Subcutaneous adipose tissue (tissue), 4 donors: ENCODE data around the gene AP3B1. TPM values are rescaled to one million over a fixed set of nuclear protein-coding genes. Genes with fewer than 3 reads are reported as not detected.

Experiments
- CTCF ChIP-seq: fragments of 450-650 bp; IDR thresholded peaks from one replicate; pipeline ENCODE4 v1.5.1; 2016; ENCODE audit warnings: low read depth, mild to moderate bottlenecking, control low read depth, antibody characterized with exemption, moderate library complexity
- total RNA-seq, 4 donors: library from RNA; depleted of rRNA; stranded (reverse); fragments of >200 nt; gene quantifications; one replicate each; pipeline ENCODE4 v1.1.0, GENCODE V29; 2016

Gene AP3B1
- total RNA-seq, 4 donors from 2014 or later = 44.6 to 71.4 (median 47.8) TPM

GRCh38 chr5:78126536-78126935 is 168.0 kb downstream of the AP3B1 start:
- no peak for TF ChIP-seq CTCF

GRCh38 chr5:78116167-78116566 is 178.3 kb downstream of the AP3B1 start:
- TF ChIP-seq CTCF = no peak

- no peak for TF ChIP-seq CTCF
Observed at GRCh38 chr5:78113689-78114264, 180.7 kb downstream of the AP3B1 start.

GRCh38 chr5:78112931-78113330 is 181.6 kb downstream of the AP3B1 start:
- no peak for TF ChIP-seq CTCF

GRCh38 chr5:78109891-78110324 is 184.6 kb downstream of the AP3B1 start:
- no peak for TF ChIP-seq CTCF

GRCh38 chr5:78108564-78108963 is 185.9 kb downstream of the AP3B1 start:
- TF ChIP-seq CTCF = no peak

- no peak for TF ChIP-seq CTCF
Observed at GRCh38 chr5:78103232-78103918, 191.1 kb downstream of the AP3B1 start.
